H1 (cell line): ENCODE results near the gene NOTCH2. TPM values are rescaled to one million over a fixed set of nuclear protein-coding genes. Genes with fewer than 3 reads are reported as not detected.

Source experiments
- CTCF ChIA-PET: fragments of 300-600 bp; sonication (Branson Sonifier 250); formaldehyde crosslinking; loops from one replicate; lab custom pipeline; 2021; ENCODE audit not compliant: partially characterized antibody; lab: Charles Lee
- POLR2A ChIA-PET: fragments of 300-600 bp; sonication (Branson Sonifier 250); formaldehyde crosslinking; loops from one replicate; lab custom pipeline; 2021; ENCODE audit warnings: inconsistent platforms; ENCODE audit not compliant: partially characterized antibody; lab: Charles Lee
- DNase-seq, 2 experiments: peaks; one replicate each; pipeline versions ENCODE4 v3.0.0 to v3.0.0-alpha.2; 2010 to 2022; ENCODE audit warnings: low spot score in 2 of 2, low read depth in 1 of 2, mixed read lengths in 1 of 2
- FAIRE-seq: peaks from 2 replicates; lab custom pipeline; 2011; peaks lifted over from hg19 to GRCh38; lab: Jason Lieb, UNC
- H2AFZ ChIP-seq: 2 replicates; pipeline ENCODE4 v1.8.1; 2012; ENCODE audit warnings: low read length, inconsistent platforms
- H2AK5ac ChIP-seq: 2 replicates; pipeline ENCODE4 v1.6.1; 2013; ENCODE audit warnings: low read depth, low read length
- H2BK120ac ChIP-seq: replicated peaks from 2 replicates; pipeline ENCODE3; 2013; ENCODE audit warnings: low read depth, low read length, inconsistent platforms
- H2BK12ac ChIP-seq: 2 replicates; pipeline ENCODE4 v1.6.1; 2013; ENCODE audit warnings: low read depth, low read length
- H2BK15ac ChIP-seq: 2 replicates; pipeline ENCODE4 v1.6.1; 2013; ENCODE audit warnings: low read length
- H2BK20ac ChIP-seq: 2 replicates; pipeline ENCODE4 v1.6.1; 2013; ENCODE audit warnings: low read length
- H2BK5ac ChIP-seq: 2 replicates; pipeline ENCODE4 v1.6.1; 2013; ENCODE audit warnings: low read depth, low read length
- H3K14ac ChIP-seq: 2 replicates; pipeline ENCODE4 v1.6.1; 2013; ENCODE audit warnings: inconsistent platforms; ENCODE audit not compliant: insufficient read length
- H3K18ac ChIP-seq: 2 replicates; pipeline ENCODE4 v1.6.1; 2013; ENCODE audit warnings: low read length; ENCODE audit errors: extremely low read depth
- H3K23ac ChIP-seq: 2 replicates; pipeline ENCODE4 v1.6.1; 2013; ENCODE audit warnings: inconsistent platforms; ENCODE audit not compliant: insufficient read length
- H3K23me2 ChIP-seq: 2 replicates; pipeline ENCODE4 v1.6.1; 2013; ENCODE audit warnings: low read depth, low read length
- H3K27ac ChIP-seq: 2 replicates; pipeline ENCODE4 v1.6.1; 2011; ENCODE audit warnings: low read depth, low read length, inconsistent platforms
- H3K27me3 ChIP-seq, 4 experiments: replicated peaks in 1 of 4; 1 replicate in 1 of 4; 2 replicates in 3 of 4; pipeline versions ENCODE4 v1.6.1 to v1.8.1; 2011 to 2013; ENCODE audit warnings: low read length in 3 of 4, mild to moderate bottlenecking in 3 of 4, inconsistent platforms in 2 of 4, mixed read lengths in 2 of 4, moderate library complexity in 1 of 4; ENCODE audit not compliant: control insufficient read depth in 3 of 4, insufficient read depth in 3 of 4; ENCODE audit errors: extremely low read depth in 1 of 4
- H3K36me3 ChIP-seq, 4 experiments: 2 replicates each; pipeline versions ENCODE4 v1.6.1 to v1.8.1; 2011 to 2013; ENCODE audit warnings: mild to moderate bottlenecking in 4 of 4, low read length in 3 of 4, moderate library complexity in 2 of 4, control low read depth in 1 of 4, inconsistent platforms in 1 of 4; ENCODE audit not compliant: insufficient read depth in 4 of 4, control insufficient read depth in 2 of 4
- H3K4ac ChIP-seq: replicated peaks from 2 replicates; pipeline ENCODE3; 2013; ENCODE audit warnings: low read length, low read depth, mixed read lengths, inconsistent platforms; ENCODE audit not compliant: insufficient read length
- H3K4me1 ChIP-seq, 4 experiments: replicated peaks in 1 of 4; 1 replicate in 1 of 4; 2 replicates in 3 of 4; pipeline versions ENCODE4 v1.6.1 to v1.8.1; 2011 to 2013; ENCODE audit warnings: low read length in 3 of 4, inconsistent platforms in 2 of 4, mixed read lengths in 1 of 4; ENCODE audit not compliant: insufficient read depth in 4 of 4, control insufficient read depth in 3 of 4
- H3K4me2 ChIP-seq, 2 experiments: 2 replicates each; pipeline versions ENCODE4 v1.6.1 to v1.8.1; 2011 to 2013; ENCODE audit warnings: low read depth in 2 of 2, low read length in 2 of 2, control low read depth in 1 of 2, inconsistent platforms in 1 of 2, mild to moderate bottlenecking in 1 of 2; ENCODE audit not compliant: insufficient read depth in 1 of 2
- H3K4me3 ChIP-seq, 4 experiments: fragments of 200-600, 300-600 bp in 1 of 4; sonication (generic), shearing (Covaris generic), sonication (Bioruptor Twin) in 1 of 4; 2 replicates each; pipeline versions ENCODE4 v1.5.1 to v1.8.1; 2011 to 2016; ENCODE audit warnings: low read length in 4 of 4, low read depth in 3 of 4, control low read depth in 2 of 4, inconsistent platforms in 2 of 4, mild to moderate bottlenecking in 2 of 4, mixed read lengths in 1 of 4, moderate library complexity in 1 of 4; ENCODE audit not compliant: insufficient read depth in 2 of 4; ENCODE audit errors: extremely low read depth in 1 of 4
- H3K56ac ChIP-seq: replicated peaks from 2 replicates; pipeline ENCODE3; 2013; ENCODE audit warnings: low read depth, mild to moderate bottlenecking, mixed read lengths, low read length, inconsistent platforms; ENCODE audit not compliant: insufficient read length
- H3K79me1 ChIP-seq: 2 replicates; pipeline ENCODE4 v1.6.1; 2013; ENCODE audit warnings: low read depth, low read length, control low read depth
- H3K79me2 ChIP-seq, 2 experiments: 2 replicates each; pipeline versions ENCODE4 v1.6.1 to v1.8.1; 2012 to 2013; ENCODE audit warnings: low read length in 2 of 2, mild to moderate bottlenecking in 2 of 2, inconsistent platforms in 1 of 2; ENCODE audit not compliant: insufficient read depth in 2 of 2, control insufficient read depth in 1 of 2
- H3K9ac ChIP-seq, 4 experiments: replicated peaks in 1 of 4; 1 replicate in 1 of 4; 2 replicates in 3 of 4; pipeline versions ENCODE4 v1.6.1 to v1.8.1; 2011 to 2013; ENCODE audit warnings: low read depth in 3 of 4, low read length in 3 of 4, control low read depth in 2 of 4, mild to moderate bottlenecking in 2 of 4, moderate library complexity in 2 of 4, inconsistent platforms in 1 of 4; ENCODE audit errors: extremely low read depth in 1 of 4
- H3K9me3 ChIP-seq, 2 experiments: 2 replicates each; pipeline versions ENCODE4 v1.6.1 to v1.8.1; 2012 to 2013; ENCODE audit warnings: mild to moderate bottlenecking in 2 of 2, moderate library complexity in 2 of 2, control low read depth in 1 of 2, inconsistent platforms in 1 of 2, low read depth in 1 of 2, low read length in 1 of 2, mixed read lengths in 1 of 2; ENCODE audit not compliant: insufficient read depth in 2 of 2
- H4K20me1 ChIP-seq, 2 experiments: replicated peaks in 1 of 2; 2 replicates each; pipeline versions ENCODE3 to v1.8.1; 2011 to 2013; ENCODE audit warnings: inconsistent platforms in 2 of 2, low read length in 2 of 2, mild to moderate bottlenecking in 1 of 2; ENCODE audit not compliant: insufficient read depth in 2 of 2, control insufficient read depth in 1 of 2
- H4K5ac ChIP-seq: 2 replicates; pipeline ENCODE4 v1.6.1; 2013; ENCODE audit warnings: low read length, low read depth, mixed read lengths, inconsistent platforms; ENCODE audit not compliant: insufficient read length
- H4K8ac ChIP-seq: 2 replicates; pipeline ENCODE4 v1.8.0; 2013; ENCODE audit warnings: mild to moderate bottlenecking, moderate library complexity, low read length, inconsistent platforms; ENCODE audit not compliant: insufficient read depth; ENCODE audit errors: extremely low read depth
- H4K91ac ChIP-seq: replicated peaks from 2 replicates; pipeline ENCODE3; 2013; ENCODE audit warnings: low read length, mixed read lengths, inconsistent platforms; ENCODE audit not compliant: insufficient read length
- WGBS, 2 experiments: shearing (Covaris generic) in 1 of 2; methylation state at CpG; one replicate each; pipeline versions ENCODE4 v1.1.6 to v1.1.7; 2013 to 2015; ENCODE audit warnings: low lambda C conversion rate in 2 of 2, mixed read lengths in 2 of 2, inconsistent platforms in 1 of 2, low coverage in 1 of 2, missing lambda C conversion rate in 1 of 2; ENCODE audit not compliant: insufficient replicate concordance in 2 of 2, insufficient coverage in 1 of 2, insufficient read length in 1 of 2; ENCODE audit errors: extremely low coverage in 1 of 2, missing lambda C conversion rate in 1 of 2; 5-methylcytosine and 5-hydroxymethylcytosine counted together
- polyA plus RNA-seq, 7 experiments: library from polyadenylated mRNA; depleted of rRNA in 3 of 7; stranded (reverse) in 5 of 7; unstranded in 2 of 7; fragments of >200 nt in 5 of 7; fragments of 200-250 nt in 2 of 7; gene quantifications; 1 replicate in 5 of 7; 2 replicates in 1 of 7; 4 replicates in 1 of 7; pipeline versions ENCODE4 v1.2.1 to v1.2.3, GENCODE V29; 2011 to 2013; ENCODE audit warnings: missing spikeins in 2 of 7, mixed read lengths in 2 of 7
- total RNA-seq: library from RNA; stranded (reverse); fragmentation: NEBNext Ultra II Directional; extraction: Animal tissue kit (Norgen Biotek cat#: 25700); gene quantifications from 2 replicates; pipeline ENCODE4 v1.2.1, GENCODE V29; 2021

The NOTCH2 gene
- total and polyA plus RNA-seq, 2 of the 8 experiments (the other 6 are each of a cell fraction or from before 2014, with no cell fraction given): 17.7 to 63.0 TPM

DNA sequence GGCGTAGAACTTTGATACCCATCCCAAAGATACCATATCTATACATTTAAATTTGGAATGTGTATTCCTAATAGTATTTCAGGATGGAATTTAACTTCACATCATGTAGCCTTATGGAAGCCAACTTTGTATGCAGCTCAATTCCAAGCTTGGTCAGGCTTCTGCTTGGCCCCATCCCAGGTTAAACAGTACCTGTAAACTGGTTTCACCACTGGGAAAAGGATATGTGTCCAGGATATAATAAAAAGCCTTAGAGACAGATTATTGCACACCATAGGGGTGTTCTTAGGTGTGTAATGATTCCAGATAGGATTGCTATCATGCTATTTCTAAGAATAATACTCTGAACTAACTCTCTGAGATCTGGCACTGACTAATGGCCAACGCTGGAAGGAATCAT is 201.3 kb downstream of the NOTCH2 start:
- ChIA-PET CTCF (interaction anchor here (0.6 to 4.8 kb wide), 14 partner anchors 8 to 285 kb away, joined by 3 to 62 read pairs (median 4); partner anchors contain the start of gene ADAM30), POLR2A (interaction anchor here (0.8 kb wide), 1 partner anchor 156 kb away, joined by 3 read pairs; the partner anchor contains the start of gene PHGDH)
- H2BK20ac ChIP-seq: no peak overlapping the region
- no peak overlapping the region for H3K4me2 ChIP-seq
- H3K79me2 ChIP-seq: no peaks in the 10 kb centered on the region
- FAIRE-seq (no peak), DNase-seq (no peak)
- no peaks in the 10 kb centered on the region for H3K79me1 ChIP-seq
- H2BK5ac ChIP-seq: no peak overlapping the region
- no peak overlapping the region for H3K14ac ChIP-seq
- no peak overlapping the region for H3K27ac ChIP-seq
- no peak overlapping the region for H2BK12ac ChIP-seq
- no peaks in the 10 kb centered on the region for H3K27me3 ChIP-seq
- H3K23ac ChIP-seq: no peak overlapping the region
- H3K4ac ChIP-seq: no peak overlapping the region
- H3K23me2 ChIP-seq: no peaks in the 10 kb centered on the region
- H3K9me3 ChIP-seq: no peaks in the 10 kb centered on the region
- H4K5ac ChIP-seq: no peak overlapping the region
- H3K18ac ChIP-seq: no peak overlapping the region
- 82% methylated on average over 2 of the region's 2 CpGs; no CpG with 5 or more reads in 1 of the 2 experiments for WGBS, 2 experiments
- no peak overlapping the region for H4K91ac ChIP-seq
- no peak overlapping the region for H2BK15ac ChIP-seq
- H4K20me1 ChIP-seq: no peaks in the 10 kb centered on the region
- H2BK120ac ChIP-seq: no peak overlapping the region
- no peak overlapping the region for H2AFZ ChIP-seq
- H3K36me3 ChIP-seq: no peaks in the 10 kb centered on the region
- H3K4me1 ChIP-seq: no peaks in the 10 kb centered on the region
- no peak overlapping the region for H3K56ac ChIP-seq
- H3K4me3 ChIP-seq: no peak overlapping the region
- no peak overlapping the region for H2AK5ac ChIP-seq
- H4K8ac ChIP-seq: no peak overlapping the region
- H3K9ac ChIP-seq: no peak overlapping the region
